T-helper 22 cell (primary cell): ENCODE data around the gene TNNT1.
"Not testable (repeated sequence)": the region's sequence is repeated elsewhere in the genome, so short reads cannot be mapped to it uniquely, and the experiment has no call there.

Experiments
- DNase-seq: peaks from one replicate; pipeline ENCODE4 v3.0.0-alpha.2; 2020; ENCODE audit warnings: low read depth

Gene TNNT1

GRCh38 chr19:55109527-55110291, 39.3 kb downstream of the TNNT1 start:
- DNase-seq, result no peak

- DNase-seq, result not testable (repeated sequence)
These were observed 41.8 kb downstream of the TNNT1 start for GRCh38 chr19:55107252-55107651.

GRCh38 chr19:55106591-55106990, 42.4 kb downstream of the TNNT1 start:
- no peak for DNase-seq

GRCh38 chr19:55105237-55105636, 43.8 kb downstream of the TNNT1 start:
- DNase-seq, result no peak

- DNase-seq, result no peak
These were observed 45.8 kb downstream of the TNNT1 start for GRCh38 chr19:55103190-55103589.

- DNase-seq, result no peak
These were observed 47.7 kb downstream of the TNNT1 start for GRCh38 chr19:55101261-55101660.

- DNase-seq, result no peak
These were observed 49.2 kb downstream of the TNNT1 start for GRCh38 chr19:55099557-55100506.

- DNase-seq, result no peak
These were observed 50.1 kb downstream of the TNNT1 start for GRCh38 chr19:55098716-55099556.

GRCh38 chr19:55097864-55098715, 50.9 kb downstream of the TNNT1 start:
- DNase-seq, result no peak

GRCh38 chr19:55096061-55096701, 52.8 kb downstream of the TNNT1 start:
- no peak for DNase-seq

- no peak for DNase-seq
These were observed 53.5 kb downstream of the TNNT1 start for GRCh38 chr19:55095260-55096060.

- no peak for DNase-seq
These were observed 54.3 kb downstream of the TNNT1 start for GRCh38 chr19:55094456-55095259.

- no peak for DNase-seq
These were observed 56.3 kb downstream of the TNNT1 start for GRCh38 chr19:55092423-55093318.

- no peak for DNase-seq
These were observed 57.1 kb downstream of the TNNT1 start for GRCh38 chr19:55091955-55092354.

- DNase-seq, result no peak
These were observed 57.7 kb downstream of the TNNT1 start for GRCh38 chr19:55091126-55091910.

- DNase-seq, result no peak
These were observed 58.4 kb downstream of the TNNT1 start for GRCh38 chr19:55090564-55090963.

GRCh38 chr19:55089342-55089944, 59.6 kb downstream of the TNNT1 start:
- no peak for DNase-seq
